Measurements from ENCODE around the gene SWSAP1.

SWSAP1 gene

DNA sequence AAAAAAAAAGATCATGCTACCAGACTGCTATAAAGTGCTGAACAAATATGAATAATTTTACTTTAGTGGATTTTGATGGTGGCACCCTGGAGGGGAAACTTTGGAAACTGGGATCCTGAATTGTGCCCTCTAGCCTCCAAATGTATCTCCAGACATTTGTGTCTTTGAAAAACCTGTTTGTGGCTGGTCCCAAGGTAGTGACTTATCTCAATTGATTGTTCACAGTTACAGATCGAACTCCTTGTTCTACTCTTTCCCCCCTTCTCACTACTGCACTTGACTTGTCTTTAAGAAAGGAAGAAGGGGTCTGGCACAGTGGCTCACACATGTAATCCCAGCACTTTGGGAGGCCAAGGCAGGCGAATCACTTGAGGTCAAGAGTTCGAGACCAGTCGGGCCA, 34.1 kb downstream of the SWSAP1 start:
- TF ChIP-seq, protein P1, sequence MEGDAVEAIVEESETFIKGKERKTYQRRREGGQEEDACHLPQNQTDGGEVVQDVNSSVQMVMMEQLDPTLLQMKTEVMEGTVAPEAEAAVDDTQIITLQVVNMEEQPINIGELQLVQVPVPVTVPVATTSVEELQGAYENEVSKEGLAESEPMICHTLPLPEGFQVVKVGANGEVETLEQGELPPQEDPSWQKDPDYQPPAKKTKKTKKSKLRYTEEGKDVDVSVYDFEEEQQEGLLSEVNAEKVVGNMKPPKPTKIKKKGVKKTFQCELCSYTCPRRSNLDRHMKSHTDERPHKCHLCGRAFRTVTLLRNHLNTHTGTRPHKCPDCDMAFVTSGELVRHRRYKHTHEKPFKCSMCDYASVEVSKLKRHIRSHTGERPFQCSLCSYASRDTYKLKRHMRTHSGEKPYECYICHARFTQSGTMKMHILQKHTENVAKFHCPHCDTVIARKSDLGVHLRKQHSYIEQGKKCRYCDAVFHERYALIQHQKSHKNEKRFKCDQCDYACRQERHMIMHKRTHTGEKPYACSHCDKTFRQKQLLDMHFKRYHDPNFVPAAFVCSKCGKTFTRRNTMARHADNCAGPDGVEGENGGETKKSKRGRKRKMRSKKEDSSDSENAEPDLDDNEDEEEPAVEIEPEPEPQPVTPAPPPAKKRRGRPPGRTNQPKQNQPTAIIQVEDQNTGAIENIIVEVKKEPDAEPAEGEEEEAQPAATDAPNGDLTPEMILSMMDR (IDR thresholded peaks at IDR 0.05; ENCODE audit: low read length) = no peak
- TF ChIP-seq EZH2 (IDR thresholded peaks at IDR 0.05; ENCODE audit: borderline replicate concordance, low read length) = no peak
- H3K27me3 ChIP-seq (ENCODE audit: insufficient read depth, low read length) = no peaks in the 10 kb centered on the region

DNA sequence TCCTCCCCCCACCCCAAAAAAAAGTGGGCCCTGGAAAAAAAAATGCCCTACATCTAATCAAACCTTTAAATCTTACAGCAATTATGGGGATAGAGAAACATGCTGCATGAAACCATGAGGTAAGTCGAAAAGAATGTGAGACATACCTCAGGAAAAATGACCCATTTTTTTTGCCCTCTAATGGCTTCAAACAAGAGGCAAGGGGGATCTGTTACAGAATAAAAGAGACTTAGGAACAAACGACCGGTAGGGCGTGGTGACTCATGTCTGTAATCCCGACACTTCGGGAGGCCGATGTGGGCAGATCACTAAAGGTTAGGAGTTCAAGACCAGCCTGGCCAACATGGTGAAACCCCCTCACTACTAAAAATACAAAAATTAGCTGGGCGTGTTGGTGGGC, 36.2 kb downstream of the SWSAP1 start:
- Histone ChIP-seq H3K36me3 (ENCODE audit: insufficient read depth, low read length) (no peaks in the 10 kb centered on the region), H3K4me3 (ENCODE audit: low read depth, low read length, poor library complexity, severe bottlenecking) (no peak overlapping the region)

More for the DNA sequence above, 34.1 kb downstream of the SWSAP1 start:
- H3K9me2 ChIP-seq (ENCODE audit: low read depth, low read length) = no peaks in the 10 kb centered on the region
- H3K27ac ChIP-seq (ENCODE audit: low read depth, low read length, poor library complexity, severe bottlenecking) = no peak overlapping the region
- H3K9ac ChIP-seq (ENCODE audit: low read length) = no peak overlapping the region
- H3K4me1 ChIP-seq (ENCODE audit: insufficient read depth, low read length, severe bottlenecking) = no peaks in the 10 kb centered on the region
- no peaks in the 10 kb centered on the region for H3K79me2 ChIP-seq (ENCODE audit: insufficient read depth, low read length)
- H3F3A ChIP-seq (ENCODE audit: insufficient read depth, low read length) = no peaks in the 10 kb centered on the region
- no peak overlapping the region for H3K4me3 ChIP-seq (ENCODE audit: low read depth, low read length, poor library complexity, severe bottlenecking)
- H4K20me1 ChIP-seq (ENCODE audit: insufficient read depth, low read length) = no peaks in the 10 kb centered on the region
- no peaks in the 10 kb centered on the region for H3K9me3 ChIP-seq (ENCODE audit: low read length)
- no peak overlapping the region for H3K4me2 ChIP-seq (ENCODE audit: low read length)
- H2AFZ ChIP-seq (ENCODE audit: low read length) = no peak overlapping the region
- no peaks in the 10 kb centered on the region for H3K36me3 ChIP-seq (ENCODE audit: insufficient read depth, low read length)

DNA sequence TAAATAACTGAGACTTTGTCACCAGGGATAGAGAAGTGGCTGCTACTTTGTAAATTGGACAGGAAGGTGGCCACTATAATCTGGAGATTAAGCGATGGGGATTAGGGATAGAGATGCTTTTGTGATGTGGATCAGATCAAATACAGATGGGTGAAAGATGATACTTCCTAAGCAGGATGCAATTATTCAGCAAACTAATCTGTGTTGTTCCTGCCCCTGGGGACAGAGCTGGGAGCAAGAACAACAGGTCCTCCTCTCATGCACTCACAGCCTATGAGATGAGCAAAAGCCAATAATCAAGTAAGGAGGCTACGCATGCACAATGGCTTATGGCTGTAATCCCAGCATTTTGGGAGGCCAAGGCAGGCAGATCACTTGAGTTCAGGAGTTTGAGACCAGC, 40.1 kb downstream of the SWSAP1 start:
- TF ChIP-seq, protein P1 (IDR thresholded peaks at IDR 0.05; ENCODE audit: low read length) = no peak
- no peak for TF ChIP-seq EZH2 (IDR thresholded peaks at IDR 0.05; ENCODE audit: borderline replicate concordance, low read length)
- peaks cover 8% of the 10 kb centered on the region for H3K4me1 ChIP-seq (ENCODE audit: insufficient read depth, low read length, severe bottlenecking)

More for the DNA sequence above, 36.2 kb downstream of the SWSAP1 start:
- Histone ChIP-seq H3K27me3 (ENCODE audit: insufficient read depth, low read length) (no peaks in the 10 kb centered on the region), H3F3A (ENCODE audit: insufficient read depth, low read length) (no peaks in the 10 kb centered on the region), H4K20me1 (ENCODE audit: insufficient read depth, low read length) (no peaks in the 10 kb centered on the region), H2AFZ (ENCODE audit: low read length) (no peak overlapping the region), H3K4me1 (ENCODE audit: insufficient read depth, low read length, severe bottlenecking) (no peaks in the 10 kb centered on the region), H3K9me2 (ENCODE audit: low read depth, low read length) (no peaks in the 10 kb centered on the region), H3K9me3 (ENCODE audit: low read length) (no peaks in the 10 kb centered on the region), H3K9ac (ENCODE audit: low read length) (no peak overlapping the region), H3K79me2 (ENCODE audit: insufficient read depth, low read length) (no peaks in the 10 kb centered on the region), H3K27ac (ENCODE audit: low read depth, low read length, poor library complexity, severe bottlenecking) (no peak overlapping the region), H3K4me2 (ENCODE audit: low read length) (no peak overlapping the region)
- no peak for TF ChIP-seq EZH2 (IDR thresholded peaks at IDR 0.05; ENCODE audit: borderline replicate concordance, low read length)
- TF ChIP-seq, protein P1 (IDR thresholded peaks at IDR 0.05; ENCODE audit: low read length) = no peak

More for the DNA sequence above, 40.1 kb downstream of the SWSAP1 start:
- no peak overlapping the region for H3K4me2 ChIP-seq (ENCODE audit: low read length)
- no peaks in the 10 kb centered on the region for H3K9me2 ChIP-seq (ENCODE audit: low read depth, low read length)
- H3K9me3 ChIP-seq (ENCODE audit: low read length) = no peaks in the 10 kb centered on the region
- no peak overlapping the region for H3K27ac ChIP-seq (ENCODE audit: low read depth, low read length, poor library complexity, severe bottlenecking)
- no peak overlapping the region for H2AFZ ChIP-seq (ENCODE audit: low read length)
- H4K20me1 ChIP-seq (ENCODE audit: insufficient read depth, low read length) = no peaks in the 10 kb centered on the region
- H3K79me2 ChIP-seq (ENCODE audit: insufficient read depth, low read length) = no peaks in the 10 kb centered on the region
- no peaks in the 10 kb centered on the region for H3K27me3 ChIP-seq (ENCODE audit: insufficient read depth, low read length)
- no peak overlapping the region for H3K4me3 ChIP-seq (ENCODE audit: low read depth, low read length, poor library complexity, severe bottlenecking)
- H3F3A ChIP-seq (ENCODE audit: insufficient read depth, low read length) = no peaks in the 10 kb centered on the region
- H3K36me3 ChIP-seq (ENCODE audit: insufficient read depth, low read length) = no peaks in the 10 kb centered on the region
- no peak overlapping the region for H3K9ac ChIP-seq (ENCODE audit: low read length)
